DMS114 treated with DMSO at 0.1 percent for 48 hours (cell line): ENCODE results near the gene IFITM10.

Experiments
- DNase-seq: peaks from one replicate; lab custom pipeline; 2025; ENCODE audit not compliant: unreplicated experiment; lab: John Stamatoyannopoulos, UW

The IFITM10 gene

DNA sequence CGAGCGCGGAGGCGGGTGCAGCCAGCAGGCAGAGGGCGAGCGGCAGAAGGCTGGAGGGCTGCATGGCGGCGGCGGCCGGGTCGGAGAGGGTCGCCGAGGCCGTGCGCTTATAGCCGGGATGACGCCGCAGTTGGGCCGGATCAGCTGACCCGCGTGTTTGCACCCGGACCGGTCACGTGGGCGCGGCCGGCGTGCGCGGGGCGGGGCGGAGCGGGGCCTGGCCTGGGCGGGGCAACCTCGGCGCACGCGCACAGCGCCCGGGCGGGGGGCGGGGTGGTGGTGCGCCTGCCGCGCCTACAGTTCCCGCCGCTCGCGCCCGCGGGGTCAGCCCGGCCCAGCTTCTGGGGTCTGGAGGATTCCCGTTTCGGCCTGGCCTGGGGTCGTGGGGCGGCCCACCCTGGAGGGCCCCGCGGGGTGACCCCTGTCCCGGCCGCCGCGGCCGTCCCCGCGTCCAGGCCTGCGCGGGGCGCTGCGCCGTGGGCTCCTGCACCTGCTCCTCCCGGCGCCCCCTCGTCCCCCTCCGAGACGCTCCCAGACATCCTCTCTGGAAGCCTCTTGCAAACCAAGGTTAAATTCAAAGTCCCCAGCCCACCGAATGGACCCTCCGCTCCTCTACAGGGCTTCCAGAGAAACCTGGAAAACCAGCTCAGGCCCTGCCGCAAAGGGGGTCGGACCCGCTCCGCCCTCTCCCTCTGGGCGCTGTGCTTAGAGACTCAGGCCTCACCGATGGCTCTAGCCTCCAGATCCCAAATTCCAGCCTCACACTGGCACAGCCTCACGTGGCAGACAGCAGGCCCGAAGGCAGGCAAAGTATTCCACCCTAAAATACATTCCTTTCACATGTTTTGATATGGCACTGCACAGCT is 13.6 kb upstream of the IFITM10 start, which contains the start of gene CTSD:
Gene CTSD, minus strand, starts transcription at position 132 of the 866 bp plus-strand sequence. Its CDS starts 68 bp downstream, at position 64.
- DNase-seq = peak; percentile 18

DNA sequence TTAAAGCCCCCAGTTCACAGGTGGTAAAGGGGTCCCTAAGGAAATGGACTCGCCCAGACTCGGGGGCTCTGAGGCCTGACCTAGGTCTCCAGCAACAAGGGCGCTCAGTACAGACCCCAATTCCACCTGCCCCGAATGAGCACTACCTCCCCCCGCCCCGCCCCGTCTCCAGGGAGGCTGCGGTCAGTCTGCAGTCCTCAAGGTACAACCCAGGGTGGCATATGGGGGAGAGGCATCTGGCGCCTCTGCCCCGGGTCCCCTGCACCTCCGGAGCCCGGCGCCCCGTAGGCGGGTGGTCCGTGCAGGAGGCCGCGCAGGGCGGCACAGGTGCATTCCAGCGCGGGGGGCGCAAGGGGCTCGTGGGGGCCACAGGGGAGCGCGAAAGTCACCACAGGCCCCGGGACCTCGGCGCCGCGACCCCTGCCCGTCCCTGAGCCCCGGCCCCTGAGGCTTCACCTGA is 13.0 kb upstream of the IFITM10 start:
- DNase-seq = no peak

DNA sequence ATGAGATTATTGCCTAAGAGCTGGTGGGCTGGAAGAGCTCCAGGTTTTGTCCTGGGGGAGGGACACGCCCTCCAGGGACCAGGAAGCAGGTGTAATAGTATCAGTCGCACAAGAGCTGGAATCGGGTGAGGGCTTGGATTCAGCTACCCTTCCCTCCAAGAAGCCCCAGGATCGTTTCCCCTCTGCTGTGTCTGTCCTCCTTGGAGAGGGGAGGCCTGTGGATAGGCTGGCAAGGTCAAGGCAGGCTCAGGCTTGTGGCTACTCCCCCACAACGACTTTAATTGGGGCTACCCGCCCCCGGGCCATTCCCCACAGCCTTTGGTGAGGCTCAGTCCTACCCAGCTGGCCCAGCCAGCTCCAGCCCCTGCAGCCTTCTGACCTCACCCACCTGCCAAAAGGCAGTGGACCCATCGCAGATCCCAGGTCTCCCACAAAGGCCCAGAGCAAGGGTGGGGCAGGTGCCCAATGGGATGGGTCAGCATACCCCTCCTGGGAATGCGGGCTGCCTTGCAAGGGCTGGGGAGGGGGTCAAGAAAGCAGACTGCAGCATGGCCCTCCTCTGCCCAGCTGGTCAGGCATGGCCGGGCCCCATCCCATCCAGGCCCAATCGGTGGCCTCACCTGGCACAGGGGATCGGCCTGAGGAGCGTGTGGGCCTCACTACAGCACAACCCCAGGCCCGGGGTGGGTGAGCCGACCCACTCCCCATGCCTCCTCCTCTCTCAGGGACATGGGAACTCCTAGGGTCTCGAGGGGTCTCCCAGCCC is 12.3 kb upstream of the IFITM10 start:
- DNase-seq = no peak

DNA sequence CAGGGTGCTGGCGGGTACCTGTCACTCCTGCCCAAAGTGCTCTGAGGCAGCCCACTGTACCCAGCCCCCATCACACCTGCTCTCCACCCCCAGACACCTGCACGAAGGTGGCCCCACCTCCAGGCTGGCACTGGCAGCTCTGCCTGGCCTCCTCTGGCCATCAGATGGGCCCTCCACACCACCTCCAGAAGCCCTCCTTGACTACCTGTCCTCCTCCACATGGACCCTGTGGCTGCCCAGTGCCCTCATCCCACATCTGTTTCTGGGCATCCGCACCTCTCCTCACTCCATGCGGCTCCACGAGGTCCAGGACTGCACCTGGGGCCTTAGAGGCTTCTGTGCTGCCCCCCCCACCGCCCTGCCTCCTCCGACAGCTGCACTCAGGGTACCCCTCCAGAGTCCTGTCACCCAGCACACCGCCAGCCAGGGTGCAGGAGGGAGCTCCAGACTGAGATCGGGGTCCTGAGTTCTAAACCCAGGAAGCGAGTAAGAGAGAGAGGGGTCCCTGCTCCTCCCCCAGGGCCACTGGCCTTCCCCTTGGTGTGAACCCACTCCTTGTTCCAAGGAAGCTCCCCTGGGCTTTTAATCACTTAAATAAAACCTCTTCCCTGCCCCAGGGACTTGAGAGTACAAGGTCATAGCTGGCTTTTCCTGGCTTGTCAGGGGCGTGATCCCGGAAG is 11.6 kb upstream of the IFITM10 start:
- DNase-seq = no peak

DNA sequence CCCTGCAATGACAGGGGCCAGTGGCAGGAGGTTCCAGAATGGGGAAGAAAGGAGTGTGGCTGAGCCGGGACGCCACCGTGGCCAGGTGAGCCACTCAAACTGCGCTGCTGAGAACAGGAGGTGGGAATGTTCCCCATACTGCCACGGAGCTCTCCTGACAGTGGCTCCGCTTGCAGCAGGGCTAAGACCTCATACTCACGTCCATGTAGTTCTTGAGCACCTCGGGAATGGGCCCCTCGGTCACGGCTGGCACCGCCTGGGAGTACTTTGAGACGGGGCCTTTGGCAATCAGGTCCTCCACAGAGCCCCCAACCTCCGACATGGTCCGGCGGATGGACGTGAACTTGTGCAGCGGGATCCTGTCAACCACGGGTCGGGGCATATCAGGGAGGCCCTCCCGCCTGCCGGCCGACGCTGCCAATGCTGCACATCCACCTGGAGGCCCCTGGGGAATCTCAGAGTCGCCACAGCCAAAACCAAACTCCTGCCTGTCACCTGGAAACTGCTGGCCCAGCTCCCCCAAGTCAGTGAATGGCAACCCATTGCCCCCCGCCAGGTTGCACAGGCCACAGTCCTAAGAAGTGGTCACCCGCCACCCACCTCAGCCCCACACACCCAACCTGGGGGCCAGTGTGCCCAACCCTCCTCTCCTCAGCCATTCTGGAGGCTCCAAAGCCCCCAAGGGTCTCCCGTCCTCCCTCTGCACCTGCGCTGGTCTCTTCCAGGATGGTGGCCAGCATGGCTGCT is 10.9 kb upstream of the IFITM10 start:
- DNase-seq = no peak

DNA sequence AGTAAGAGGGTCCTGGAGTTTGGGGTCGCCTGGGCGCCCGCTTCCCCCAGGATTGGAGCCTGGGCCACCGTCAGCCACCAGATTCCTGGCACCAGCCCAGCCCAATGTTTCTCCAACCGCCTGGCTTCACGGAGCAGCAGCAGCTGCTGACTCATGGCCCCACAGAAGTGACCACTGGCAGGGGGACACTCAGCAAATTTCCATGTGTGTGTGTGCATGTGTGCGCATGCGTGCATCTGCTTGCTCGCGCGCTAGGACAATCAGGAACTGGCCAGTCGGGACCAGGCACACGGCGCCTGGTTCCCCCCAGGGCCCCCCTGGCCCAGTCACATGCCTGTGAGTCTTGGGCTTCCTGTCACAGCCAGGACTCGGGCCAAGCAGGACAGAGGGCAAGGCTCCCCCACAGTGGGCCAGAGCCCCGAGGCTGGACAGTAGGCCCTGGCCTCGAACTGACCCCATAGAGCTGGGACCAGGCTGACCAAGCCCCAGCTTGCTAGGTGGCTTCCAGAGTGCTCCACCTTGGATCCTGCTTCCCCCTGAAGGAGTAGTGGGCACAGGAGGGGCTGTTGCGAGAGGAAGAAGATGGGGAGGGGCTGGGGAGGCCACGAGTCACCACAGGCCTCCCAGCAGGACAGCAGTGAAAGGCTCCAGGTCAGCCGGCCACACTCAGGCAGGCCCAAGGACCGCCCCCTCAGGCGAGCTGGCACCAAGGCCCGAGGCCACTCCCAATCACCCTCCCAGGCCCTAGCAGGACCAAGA is 10.1 kb upstream of the IFITM10 start:
- no peak for DNase-seq

DNA sequence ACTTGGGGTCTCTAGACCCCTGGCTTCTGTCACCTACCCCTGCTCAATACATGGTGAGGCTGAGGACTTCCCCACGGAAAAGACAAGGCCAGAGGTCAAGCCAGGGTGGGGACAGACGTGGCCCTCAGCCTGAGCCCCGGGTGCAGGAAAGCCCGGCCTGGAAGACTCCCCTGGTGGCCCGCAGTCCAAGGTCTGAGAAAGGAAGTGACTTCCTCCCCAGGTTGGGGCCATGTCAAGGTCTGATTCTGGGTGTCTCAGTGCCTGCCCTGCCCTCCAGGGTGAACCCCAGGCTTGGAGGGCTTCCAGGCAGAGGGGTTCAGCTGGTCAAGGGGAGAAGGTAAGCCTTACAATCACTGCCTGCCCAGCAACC is 9.4 kb upstream of the IFITM10 start:
- no peak for DNase-seq

DNA sequence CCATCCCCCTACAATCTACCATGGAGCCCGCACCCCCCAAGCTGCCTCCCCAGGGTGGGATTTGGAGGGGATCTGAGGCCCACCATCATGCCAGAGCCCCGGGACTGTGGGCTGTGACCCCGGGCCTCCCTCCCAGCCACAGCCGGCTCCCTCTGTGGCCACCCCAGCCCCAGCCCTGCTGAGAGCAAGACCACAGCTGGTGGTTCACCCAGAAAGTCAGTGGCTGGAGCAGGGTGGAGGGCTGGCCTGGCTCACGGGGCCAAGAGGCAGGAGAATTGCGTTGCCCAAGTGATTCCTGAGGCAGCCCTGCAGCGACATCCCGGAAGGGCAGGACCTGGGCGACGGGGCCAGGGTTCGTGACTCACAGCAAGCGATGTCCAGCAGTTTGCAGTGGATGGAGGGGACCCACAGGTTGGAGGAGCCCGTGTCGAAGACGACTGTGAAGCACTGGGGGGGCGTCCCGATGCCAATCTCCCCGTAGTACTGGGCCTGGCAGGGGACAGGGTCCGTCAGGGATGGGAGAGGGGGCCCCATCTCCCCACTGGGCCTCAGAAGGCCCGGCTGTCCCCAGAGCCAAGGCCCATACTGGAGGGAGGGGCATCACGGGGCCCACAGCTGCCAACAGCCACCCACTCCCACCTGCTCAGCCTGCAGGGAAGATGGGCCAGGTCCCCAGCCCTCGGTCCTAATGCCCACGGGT is 8.9 kb upstream of the IFITM10 start:
- no peak for DNase-seq

DNA sequence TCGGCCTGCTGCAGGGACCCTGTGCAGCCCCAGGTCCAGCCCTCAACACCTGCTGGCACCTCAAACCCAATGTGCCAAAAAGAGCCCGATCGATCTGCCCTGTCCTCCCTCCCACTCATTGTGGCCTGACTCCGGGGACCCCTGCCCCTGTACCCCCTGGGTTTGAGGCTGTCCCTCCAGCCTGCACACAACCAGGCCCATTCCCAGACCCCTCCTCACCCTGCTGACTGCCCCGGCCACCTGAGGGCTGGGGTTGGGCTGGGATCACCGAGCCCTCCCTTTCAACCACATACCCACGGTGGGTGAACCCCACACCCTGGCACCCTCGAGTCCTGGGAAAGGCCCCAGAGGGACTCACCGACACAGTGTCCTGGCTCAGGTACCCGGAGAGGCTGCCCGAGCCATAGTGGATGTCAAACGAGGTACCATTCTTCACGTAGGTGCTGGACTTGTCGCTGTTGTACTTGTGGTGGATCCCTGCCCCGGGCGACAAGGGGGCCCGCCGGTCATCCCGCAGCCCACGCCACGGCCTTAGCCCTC is 8.3 kb upstream of the IFITM10 start:
- no peak for DNase-seq

DNA sequence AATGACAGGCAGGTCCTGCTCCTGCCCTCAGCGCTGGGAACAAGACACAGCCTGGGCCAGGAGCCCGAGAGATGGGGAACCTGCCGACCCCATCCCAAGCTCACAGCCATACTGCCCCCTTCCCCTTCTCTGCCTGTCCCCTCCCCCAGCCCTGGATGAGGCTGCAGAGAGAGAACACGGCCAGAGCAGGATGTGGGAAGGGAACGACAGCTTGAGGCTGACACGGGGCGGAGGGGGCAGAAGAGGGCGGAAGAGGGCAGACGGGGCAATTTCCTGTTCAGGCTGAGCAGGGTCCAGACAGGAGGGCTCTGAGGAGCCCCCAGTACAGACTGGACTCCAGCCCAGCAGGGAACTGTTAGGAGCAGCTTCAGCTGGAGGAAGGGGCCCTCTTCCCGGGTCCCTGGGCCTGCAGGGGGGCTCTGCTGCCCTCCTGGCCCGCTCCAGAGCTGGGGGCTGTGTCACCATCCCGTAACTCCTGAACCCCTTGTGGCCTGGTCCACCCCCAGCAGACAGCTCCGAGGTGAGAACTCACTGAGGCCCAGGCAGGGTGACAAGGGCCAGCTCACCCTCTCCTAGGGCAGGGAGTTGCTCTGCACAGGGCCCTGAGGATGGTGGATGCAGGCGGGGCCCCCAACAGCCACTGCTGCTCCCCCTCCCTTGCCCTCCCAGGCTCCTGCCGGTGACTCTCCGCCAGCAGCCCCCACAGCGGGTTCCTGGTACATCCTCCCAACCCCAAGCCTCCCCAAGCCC is 7.6 kb upstream of the IFITM10 start:
- no peak for DNase-seq

DNA sequence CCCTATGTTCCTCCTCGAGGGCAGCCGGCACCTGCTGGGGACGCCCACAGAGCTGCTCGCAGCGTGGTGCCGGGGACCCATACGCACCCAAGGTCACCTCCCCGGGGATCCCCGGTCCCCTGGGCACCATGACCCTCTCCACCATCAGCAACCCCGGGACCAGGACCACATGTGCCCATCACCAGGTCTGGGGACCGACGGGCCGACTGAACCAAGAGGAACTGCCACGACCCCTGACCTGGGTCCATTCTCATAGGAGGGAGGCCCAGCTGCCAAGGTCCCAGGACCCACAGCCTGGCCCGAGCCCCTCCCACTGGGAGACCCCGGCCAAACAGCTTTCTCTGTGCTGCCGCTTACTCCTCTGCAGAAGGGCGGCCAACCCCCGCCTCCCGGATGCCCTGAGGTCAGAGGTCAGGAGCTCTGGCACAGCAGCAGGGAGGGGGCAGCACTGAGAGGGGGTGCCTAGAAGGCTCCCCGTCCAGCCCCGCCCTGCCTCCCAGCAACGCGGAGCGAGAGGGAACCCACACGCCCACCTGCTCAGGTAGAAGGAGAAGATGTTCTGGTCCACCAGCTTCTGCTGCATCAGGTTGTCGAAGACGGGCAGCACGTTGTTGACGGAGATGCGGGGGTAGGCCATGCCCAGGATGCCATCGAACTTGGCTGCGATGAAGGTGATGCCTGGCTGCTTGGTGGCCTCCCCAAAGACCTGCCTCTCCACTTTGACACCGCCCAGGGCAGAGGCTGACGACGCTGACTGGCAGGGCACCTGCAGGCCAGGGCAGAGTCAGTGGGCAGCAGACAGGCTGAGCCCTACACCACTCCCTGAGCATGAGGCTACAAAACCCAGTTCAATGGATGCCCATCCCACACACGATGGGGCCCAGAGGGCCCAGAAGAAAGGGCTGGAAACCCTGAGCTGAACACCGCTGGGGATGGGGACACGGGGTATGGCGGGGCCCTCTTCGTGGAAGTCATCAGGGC is 6.7 kb upstream of the IFITM10 start:
- no peak for DNase-seq

DNA sequence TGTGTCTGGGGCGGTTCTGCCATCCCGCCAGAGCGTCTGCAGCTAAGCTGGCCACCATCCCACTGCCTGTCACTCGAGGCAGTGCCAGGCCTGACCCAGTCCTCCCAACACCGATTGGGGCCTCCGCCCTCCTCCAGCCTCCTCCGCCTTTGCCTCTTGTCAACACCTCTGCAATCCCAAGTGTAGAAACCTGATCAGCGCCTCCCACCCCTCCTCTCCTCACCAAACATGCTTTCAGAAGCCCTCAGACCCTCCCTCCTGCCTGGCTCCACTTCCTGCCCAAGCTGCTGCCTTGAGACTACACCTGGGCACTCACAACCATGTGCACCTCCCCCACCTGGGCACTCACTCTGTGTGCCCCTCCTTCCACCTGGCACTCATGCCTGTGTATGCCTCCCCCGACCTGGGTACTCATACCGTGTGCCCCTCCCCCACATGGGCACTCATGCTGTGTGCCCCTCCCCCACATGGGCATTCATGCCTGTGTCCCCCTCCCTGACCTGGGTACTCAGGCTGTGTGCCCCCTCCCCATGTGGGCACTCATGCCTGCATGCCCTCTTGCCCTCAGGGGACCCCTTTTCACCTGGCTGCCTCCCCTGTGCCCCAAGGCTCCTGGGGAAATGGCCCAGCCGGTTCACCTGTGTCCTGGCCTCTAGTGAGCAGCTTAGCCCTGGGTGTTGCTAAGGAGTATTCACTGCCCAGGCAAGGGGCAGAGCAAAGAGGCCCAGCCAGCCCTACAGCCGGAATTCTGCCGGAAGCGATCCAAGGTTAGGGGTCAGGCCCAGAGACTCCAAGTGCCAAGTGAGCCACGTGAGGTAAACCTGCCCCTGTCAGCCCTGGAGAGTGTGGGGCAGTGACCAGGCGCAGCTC is 5.5 kb upstream of the IFITM10 start:
- no peak for DNase-seq

DNA sequence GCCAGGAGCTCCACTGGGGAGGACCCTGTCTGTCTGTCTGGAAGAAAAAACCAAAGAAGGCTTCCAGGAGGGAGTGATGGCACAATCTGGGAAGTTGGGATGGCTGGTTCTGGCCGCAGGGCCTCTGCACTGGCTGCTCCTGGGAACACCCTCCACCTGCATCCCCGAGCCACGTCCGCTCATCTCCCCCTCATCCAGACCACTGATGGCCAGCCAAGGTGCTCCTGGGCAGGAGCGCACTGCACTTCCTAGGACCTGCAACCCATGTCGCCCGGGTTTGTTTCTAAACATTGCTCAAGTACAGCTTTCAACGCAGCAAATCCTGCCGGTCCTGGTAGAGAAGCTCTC is 4.9 kb upstream of the IFITM10 start:
- DNase-seq = no peak

DNA sequence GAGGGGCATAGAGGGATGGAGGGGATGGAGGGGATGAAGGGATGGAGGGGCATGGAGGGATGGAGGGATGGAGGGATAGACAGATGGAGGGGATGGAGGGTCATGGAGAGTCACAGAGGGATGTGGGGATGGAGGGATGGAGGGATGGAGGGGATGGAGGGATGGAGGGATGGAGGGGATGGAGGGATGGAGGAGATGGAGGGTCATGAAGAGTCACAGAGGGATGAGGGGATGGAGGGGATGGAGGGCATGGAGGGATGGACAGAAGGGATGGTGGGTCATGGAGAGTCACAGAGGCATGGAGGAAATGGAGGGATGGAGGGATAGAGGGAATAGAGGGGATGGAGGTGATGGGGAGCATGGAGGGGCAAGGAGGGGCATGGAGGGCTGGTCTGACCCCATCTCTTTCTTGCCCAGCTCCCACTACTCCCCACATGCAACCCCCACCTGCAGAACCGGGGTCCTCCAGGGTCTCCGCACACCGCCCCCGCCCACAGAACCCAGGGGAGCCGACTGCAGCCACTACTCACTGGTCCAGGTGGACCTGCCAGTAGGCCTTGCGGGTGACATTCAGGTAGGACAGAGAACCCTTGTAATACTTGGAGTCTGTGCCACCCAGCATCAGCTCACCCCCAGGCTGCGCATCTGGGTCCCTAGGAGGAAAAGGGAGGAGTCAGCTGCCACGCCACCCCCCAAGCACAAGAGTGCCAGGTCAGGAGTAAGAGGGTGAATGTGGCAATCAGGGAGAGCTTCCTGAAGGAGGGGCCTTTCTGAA is 4.2 kb upstream of the IFITM10 start:
- no peak for DNase-seq

DNA sequence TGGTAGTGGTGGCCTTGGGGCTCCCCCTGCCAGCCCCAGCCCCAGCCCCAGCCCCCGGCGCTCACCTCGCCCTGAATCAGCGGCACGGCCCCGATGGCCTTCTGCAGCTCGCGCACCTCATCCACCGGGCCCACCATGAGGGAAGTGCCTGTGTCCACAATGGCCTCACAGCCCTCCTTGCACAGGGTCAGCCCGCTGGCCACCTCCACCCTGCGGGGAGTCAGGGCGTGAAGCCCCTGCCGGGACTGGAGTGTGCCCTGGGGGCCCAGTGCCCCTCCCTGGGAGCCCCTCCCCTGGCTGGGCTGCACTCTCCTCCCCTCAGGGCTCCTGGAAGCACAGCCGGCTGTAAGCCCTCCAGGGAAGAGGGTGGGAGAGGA is 3.5 kb upstream of the IFITM10 start:
- no peak for DNase-seq
